ENCODE data around the gene SCRN2.

The SCRN2 gene

GRCh38 chr17:47844814-47845715 lies 4.0 kb upstream of the SCRN2 start:
- DNase-seq: no peak

GRCh38 chr17:47844227-47844626 lies 3.2 kb upstream of the SCRN2 start:
- no peak for DNase-seq

DNA sequence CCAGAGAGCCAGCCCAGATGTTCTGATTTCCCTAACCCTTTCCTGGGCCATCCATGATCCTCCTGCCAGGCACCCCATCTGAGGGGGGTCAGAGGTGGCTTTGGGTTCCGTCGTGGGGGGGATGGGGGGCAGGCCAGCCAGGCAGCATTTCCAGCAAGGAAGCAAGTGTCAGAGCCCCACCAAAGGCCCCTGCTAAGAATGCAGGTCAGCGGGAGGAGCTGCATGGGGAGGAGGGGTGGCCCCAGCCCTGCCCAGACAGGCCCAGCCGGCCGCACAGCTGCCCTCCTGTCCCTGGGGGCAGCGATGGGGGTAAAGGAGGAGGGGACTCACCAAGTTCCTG lies 2.3 kb upstream of the SCRN2 start:
- no peak for DNase-seq

DNA sequence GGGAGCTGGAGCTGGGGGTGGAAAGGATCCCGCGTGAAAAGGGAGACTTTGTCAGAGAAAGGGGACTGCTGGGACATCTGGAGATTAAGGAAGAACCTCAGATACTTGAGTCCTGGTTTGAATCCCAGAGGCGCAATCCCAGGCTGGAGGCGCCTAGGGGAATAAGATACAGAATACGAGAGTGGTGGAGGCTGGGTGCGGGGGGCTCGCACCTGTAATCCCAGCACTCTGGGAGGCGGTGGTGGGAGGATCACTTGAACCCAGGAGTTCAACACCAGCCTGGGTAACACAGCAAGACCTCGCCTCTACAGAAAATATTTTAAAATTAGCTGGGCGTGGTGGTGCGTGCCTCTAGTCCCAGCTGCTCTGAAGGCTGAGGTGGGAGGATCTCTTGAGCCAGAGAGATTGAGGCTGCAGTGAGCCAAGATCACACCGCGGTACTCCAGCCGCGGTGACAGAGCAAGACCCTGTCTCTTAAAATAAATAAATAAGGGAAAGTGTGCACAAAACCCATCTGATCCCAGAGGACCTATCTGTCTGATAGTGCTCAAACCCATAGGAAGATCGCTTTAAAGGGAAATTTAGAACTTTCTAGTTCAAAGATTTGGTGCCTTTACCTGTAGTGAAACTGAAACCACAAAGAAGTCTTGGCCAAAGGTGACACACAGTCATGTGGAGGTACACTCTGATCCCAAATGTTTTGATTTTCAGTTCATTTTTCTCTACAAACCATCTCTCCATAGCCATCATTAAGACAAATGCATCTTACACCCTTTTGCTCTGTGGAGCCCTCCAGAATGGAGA lies 617 bp upstream of the SCRN2 start:
- DNase-seq: no peak

DNA sequence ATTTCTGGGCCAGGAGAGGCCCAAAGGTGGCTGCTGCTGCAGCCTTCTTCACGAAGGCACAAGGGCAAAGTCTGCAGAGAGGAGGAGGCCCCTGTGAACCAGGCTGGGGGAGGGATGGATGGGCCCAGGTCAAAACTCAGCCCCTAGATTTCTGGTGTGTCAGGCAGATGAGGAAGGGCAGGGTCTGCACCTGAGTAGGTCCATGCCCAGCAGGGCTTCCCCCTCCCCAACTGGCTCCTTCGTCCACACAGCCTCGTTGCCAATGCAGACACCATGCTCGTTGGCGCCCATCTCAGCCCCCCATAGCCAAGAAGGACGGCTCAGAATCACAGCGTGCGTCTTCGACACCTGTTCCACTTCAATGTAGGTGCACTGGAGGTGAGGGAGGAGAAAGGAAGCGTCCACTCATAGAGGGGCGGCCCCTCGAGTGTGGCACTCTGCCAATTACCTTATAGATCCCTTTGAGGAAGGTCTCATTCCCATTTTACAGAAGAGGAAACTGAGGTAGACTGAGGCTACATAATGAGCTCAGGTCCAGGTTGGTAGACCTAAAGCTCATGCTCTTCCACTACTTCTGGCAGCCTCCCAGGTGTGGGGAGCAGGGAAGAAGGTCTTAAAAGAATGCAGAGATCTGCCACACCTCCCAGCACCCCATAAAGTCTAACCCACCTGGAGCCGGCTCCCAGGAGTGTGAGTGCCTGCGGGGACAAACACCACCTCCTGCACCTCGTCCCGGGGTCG lies 902 bp downstream of the SCRN2 start:
- DNase-seq: no peak

DNA sequence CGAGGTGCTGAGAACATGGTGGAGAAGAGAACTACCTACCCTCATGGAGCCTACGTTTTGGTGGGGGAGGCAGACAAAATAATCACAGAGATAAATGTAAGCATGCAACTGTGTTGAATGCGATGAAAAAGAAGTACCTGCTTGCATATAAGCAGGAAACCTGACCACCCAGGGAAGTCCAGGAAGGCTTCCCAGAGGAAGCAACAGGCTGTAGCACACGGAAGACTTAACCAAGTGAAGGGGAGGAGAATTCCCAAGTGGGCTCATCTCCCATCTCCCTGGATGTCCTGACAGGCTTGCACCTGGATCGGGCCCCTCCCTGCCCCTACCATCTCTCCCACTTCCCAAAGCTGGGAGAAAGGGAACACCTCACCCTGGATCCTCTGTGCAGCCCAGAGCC lies 2.0 kb downstream of the SCRN2 start:
- no peak for DNase-seq

DNA sequence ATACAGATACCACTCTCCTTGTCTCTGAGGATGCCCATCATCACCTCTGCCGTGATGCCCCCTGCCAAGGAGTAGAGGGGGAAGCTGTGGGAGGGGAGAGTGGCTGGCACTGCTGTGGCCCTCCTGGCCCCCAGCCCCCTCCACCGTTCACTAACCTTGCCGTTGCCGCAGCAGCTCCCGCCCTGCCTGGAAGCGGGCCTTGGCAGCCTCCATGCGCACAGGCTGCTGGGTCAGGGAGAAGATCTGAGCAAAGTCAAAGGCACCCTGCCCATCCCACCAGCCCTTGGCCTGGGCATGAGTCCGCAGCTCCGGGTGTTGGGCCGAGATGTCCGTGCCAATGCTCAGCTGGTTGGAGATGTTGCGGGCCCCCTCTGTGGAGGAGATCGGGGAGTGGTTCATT lies 2.4 kb downstream of the SCRN2 start:
- no peak for DNase-seq

- no peak for DNase-seq
Measured at GRCh38 chr17:47837401-47838039, 3.6 kb downstream of the SCRN2 start.

DNA sequence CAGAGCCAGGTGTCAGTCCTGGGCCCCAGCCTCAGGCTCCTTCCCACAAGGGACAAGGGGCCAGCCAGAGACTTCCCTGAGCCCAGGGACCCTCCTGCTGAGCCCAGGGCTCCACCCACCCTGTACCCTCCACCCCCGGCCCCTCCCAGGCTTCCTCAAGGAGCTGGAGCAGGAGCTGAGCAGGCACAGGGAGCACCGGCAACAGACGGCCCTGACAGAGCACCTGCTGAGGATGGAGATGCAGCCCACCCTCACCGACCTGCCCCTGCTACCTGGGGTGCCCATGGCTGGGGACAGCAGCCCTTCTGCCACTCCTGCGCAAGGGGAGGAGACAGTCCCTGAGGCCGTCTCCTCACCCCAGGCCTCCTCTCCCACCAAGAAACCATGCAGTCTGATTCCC lies 4.5 kb downstream of the SCRN2 start:
- no peak for DNase-seq

DNA sequence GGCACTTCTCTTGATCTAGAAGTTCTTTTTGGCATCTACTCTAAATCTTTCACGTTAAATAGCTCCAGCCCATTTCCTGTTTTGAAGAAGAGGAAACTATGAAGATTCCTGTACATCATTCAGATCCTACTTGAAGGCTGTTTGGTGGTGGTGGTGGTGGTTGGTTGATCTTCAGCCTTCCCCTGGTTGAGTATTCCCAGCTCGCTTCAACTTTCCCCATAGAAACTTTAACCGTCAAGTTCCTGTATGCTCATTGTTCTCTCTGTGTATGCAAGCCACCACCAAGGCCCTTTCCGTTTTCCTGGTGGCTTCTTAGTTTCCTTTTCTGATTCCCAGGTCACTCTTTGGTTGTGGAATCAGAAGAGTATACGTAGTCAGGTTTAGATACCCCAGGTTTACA lies 6.3 kb downstream of the SCRN2 start:
- no peak for DNase-seq

DNA sequence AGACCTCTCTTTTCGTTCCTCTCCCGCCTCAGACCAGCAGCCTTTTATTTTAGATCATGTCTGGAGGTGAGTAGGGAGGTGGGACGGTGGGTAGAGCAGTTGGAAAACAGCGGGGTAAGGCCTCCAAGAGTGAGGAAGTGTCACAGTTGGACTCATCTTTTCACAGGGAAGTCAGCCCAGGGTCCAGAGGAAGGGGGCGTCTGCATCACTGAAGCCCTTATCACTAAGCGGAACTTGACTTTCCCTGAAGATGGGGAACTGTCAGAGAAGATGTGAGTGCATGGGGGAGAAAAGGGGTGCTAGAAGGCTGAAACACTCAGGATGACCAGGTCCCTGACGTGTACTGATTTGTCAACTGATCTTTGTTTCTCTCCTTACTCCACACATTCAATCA lies 9.1 kb downstream of the SCRN2 start:
- no peak for DNase-seq

DNA sequence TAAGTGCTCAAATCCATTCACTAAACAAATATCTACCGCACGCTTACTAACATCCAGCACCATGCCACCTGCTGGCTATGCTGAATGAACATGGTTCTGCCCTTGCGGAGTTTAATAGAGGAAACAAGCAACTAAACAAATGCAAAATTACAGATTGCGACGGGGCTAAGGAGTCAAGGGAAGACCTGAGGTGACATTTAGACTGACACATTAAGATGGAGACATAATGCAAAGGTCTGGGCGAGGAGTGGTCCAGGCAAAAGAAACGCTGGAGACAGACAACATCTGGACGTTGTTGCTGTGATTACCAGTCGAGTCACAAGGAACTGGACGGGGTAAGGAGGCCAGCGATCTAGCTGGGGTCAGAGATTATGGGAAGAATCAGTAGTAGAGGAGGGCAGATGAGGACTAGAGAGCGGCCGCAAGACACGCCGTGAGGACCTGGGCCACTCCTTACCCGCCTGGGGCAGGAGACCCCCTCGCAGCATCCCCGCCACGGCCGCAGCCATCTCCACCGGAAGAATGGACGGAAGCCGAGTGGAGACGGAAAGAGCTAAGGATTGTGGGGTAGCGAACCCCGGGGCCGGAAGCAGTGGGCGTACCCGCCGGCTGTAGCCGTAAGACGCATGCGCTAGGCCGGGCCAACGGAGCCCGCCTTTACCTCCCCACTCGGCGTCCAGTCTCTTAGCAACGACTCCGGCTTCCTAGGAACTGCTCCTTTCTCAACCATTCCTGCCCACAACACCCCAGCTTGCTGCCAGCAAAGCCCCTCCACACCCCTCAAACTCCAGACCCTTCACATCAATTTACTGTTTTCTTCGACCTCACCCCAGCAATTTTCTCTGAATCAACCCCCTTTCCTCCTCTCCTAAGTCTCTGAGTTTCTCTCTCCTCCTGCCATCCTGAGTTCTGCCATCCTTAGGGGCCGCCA lies 9.8 kb downstream of the SCRN2 start, which contains the start of the genes LRRC46 and MRPL10:
LRRC46 (plus strand) TSS at position 668 of the 931 bp plus-strand sequence. CDS start 320 bp downstream, outside the sequence.
MRPL10 (minus strand) TSS at position 539 of the 931 bp plus-strand sequence; CDS start at position 509, 30 bp downstream.
- DNase-seq: peak; percentile 82 to 87

- DNase-seq: no peak
Measured at GRCh38 chr17:47830396-47831002, 10.6 kb downstream of the SCRN2 start.

DNA sequence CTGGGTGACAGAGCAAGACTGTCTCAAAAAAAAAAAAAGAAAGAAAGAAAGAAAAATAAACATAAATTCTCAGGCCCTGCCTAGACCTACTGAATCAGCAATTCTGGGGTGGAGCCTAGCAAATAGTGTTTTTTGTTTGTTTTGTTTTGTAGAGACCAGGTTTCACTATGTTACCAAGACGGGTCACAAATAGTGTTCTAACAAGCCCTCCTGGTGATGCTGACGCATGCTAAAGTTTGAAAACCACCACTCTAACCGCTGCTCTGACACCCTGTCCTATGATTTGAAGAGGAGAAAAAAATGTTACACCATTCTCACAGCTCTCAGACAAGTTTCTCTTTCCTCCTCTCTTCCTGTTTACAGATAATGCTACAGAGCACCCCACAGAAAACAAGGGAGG lies 11.2 kb downstream of the SCRN2 start:
- no peak for DNase-seq

- no peak for DNase-seq
Measured at GRCh38 chr17:47823519-47823918, 17.6 kb downstream of the SCRN2 start.

GRCh38 chr17:47822785-47823184 lies 18.3 kb downstream of the SCRN2 start:
- DNase-seq: no peak

- peak; percentile 69 to 75 for DNase-seq
Measured at GRCh38 chr17:47821424-47822391, 19.4 kb downstream of the SCRN2 start, which contains the start of gene OSBPL7. Gene OSBPL7, minus strand, starts transcription at chr17:47821794. Its CDS starts 1,516 bp downstream, at chr17:47820278.

GRCh38 chr17:47821031-47821423 lies 20.0 kb downstream of the SCRN2 start:
- DNase-seq: no peak

- no peak for DNase-seq
Measured at GRCh38 chr17:47820033-47820789, 20.9 kb downstream of the SCRN2 start.

Measured in hippocampal formation (tissue), 2 donors.